TTC549 (cell line): ENCODE data around the gene MAN2B2.
"Not testable (repeated sequence)": the region's sequence is repeated elsewhere in the genome, so short reads cannot be mapped to it uniquely, and the experiment has no call there.

Experiments used
- FAIRE-seq: peaks from 2 replicates; lab custom pipeline; 2012; peaks lifted over from hg19 to GRCh38; lab: Jason Lieb, UNC

Gene MAN2B2

DNA sequence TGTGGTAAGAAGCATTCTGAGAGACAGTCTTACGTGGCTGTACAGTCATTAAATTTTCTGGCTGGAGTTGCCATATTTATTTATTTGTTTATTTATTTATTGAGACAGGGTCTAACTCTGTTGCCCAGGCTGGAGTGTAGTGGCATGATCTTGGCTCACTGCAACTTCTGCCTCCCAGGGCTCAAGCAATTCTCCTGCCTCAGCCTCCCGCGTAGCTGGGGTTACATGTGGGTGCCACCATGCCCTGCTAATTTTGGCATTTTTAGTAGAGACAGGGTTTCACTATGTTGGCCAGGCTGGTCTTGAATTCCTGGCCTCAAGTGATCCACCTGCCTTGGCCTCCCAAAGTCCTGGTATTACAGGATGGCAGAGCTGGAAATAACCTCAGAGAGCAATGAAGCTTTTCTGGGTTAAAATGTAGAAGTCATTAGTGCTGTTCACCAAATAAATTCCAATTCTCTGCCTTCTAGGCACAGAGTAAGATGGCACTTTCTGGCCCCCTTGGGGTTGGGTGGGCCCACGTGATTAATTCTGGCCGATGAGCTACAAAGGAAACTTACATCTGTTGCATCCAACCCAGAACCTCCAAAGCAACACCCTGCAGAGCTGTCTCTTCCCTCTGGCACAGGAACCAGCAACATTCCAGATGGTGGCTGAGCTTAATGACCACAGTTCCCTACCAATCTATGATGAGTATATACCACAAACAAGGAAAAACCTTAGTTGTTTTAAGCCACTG, 70.0 kb downstream of the MAN2B2 start:
- FAIRE-seq = no peak

DNA sequence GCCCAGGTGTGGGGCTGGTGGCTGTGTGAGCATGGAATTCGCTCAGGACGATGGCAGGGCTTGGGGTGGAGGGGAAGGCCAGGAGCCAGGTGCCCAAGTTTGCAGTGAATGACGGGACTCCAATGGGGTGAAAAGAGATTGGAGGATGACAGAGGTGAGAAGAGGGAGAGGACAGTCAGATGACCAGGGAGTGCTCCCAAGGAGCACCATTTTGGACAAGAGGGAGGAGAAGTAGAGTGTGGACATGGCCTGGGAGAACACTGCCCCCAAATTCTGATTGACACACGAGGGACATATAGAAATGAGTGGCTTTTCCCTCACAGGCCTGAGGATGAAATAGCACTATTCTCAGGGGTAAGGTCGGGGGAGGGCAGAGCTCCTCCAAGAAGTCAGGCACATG, 72.2 kb downstream of the MAN2B2 start:
- FAIRE-seq = no peak

GRCh38 chr4:6647582-6648230, 72.7 kb downstream of the MAN2B2 start:
- FAIRE-seq = no peak

- no peak for FAIRE-seq
Observed at GRCh38 chr4:6649216-6649615, 74.2 kb downstream of the MAN2B2 start.

- FAIRE-seq = not testable (repeated sequence)
Observed at GRCh38 chr4:6654211-6654610, 79.2 kb downstream of the MAN2B2 start.

DNA sequence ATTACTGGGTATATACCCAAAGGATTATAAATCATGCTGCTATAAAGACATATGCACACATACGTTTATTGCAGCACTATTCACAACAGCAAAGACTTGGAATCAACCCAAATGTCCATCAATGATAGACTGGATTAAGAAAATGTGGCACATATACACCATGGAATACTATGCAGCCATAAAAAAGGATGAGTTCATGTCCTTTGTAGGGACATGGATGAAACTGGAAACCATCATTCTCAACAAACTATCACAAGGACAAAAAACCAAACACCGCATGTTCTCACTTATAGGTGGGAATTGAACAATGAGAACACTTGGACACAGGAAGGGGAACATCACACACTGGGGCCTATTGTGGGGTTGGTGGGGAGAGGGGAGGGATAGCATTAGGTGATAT, 80.3 kb downstream of the MAN2B2 start:
- FAIRE-seq = not testable (repeated sequence)

DNA sequence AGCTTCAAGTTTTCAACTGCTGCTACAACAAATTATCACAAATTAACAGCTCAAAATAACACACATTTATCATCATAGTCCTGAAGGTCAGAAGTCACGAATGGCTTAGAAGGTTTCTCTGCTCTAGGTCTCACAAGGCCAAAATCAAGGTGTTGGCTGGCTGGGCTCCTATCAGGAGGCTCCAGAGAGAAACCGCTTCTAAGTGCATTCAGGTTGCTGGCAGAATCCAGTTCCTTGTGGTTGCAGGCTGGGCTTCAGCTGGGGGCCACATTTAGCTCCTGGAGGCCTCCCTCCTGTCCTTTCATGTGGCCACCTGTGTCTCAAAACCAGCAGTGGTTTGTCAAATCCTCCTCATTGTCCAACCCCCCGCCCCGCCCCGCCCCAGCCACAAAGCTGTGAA, 80.9 kb downstream of the MAN2B2 start:
- FAIRE-seq = no peak

GRCh38 chr4:6657242-6658208, 82.5 kb downstream of the MAN2B2 start:
- no peak for FAIRE-seq

DNA sequence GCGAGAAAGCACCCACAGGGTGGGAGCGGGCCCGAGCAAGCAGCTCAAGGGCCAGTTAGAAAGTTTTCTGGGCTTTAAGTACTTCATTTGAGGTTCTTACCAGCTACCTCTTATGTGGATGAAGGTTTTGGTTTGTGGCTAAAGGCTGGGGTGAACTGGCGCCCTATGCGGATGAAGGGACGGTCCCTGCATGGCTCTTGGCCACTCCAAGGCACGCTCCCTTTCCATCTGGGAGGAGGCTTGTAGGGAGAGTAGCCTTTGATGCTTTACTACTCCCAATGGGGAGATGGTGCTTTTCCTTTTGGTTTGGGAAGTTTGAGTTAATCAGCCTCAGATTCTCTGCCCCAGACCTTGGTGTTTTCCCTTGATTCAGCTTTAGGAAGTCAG, 83.2 kb downstream of the MAN2B2 start:
- FAIRE-seq = no peak

DNA sequence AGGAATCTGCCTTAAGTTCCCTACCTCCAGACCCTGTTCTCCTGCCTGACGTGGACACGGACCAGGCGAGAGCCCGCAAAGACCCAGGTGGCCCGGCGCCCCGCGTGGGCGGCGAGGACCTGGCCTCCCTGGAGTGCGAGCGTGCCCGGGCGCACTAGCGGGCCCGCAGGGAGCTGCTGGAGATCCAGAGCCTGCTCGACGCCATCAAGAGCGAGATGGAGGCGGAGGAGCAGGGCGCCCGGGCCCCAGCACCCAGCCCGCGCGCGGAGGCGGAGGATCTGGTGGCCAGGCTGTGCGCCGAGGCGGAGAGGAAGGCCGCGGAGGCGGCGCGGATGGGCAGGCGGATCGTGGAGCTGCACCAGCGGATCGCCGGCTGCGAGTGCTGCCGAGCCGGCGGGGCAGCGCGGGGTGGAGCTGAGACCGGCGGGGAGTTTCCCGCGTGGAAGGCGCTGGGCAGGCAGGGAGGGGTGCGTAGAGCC, 83.6 kb downstream of the MAN2B2 start:
- no peak for FAIRE-seq

DNA sequence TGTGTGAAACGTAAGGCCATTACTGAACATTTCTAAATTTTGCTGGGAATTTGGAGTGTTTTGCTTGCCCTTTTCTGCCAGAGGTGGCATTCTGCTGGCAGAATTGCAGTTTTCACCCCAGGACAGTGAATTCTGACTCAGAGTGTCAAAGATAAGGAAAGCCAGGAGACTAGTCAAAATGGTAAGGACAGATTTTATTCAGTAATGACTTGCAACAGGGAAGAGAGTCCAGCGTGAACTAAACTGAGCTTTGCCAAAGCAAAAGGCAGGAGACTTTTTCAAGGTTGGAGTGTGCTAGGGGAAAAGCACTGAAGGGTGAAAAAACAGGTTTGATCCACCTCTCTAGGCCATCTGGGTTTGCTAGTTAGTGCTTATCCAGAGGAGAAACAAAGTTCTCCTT, 84.9 kb downstream of the MAN2B2 start:
- no peak for FAIRE-seq

DNA sequence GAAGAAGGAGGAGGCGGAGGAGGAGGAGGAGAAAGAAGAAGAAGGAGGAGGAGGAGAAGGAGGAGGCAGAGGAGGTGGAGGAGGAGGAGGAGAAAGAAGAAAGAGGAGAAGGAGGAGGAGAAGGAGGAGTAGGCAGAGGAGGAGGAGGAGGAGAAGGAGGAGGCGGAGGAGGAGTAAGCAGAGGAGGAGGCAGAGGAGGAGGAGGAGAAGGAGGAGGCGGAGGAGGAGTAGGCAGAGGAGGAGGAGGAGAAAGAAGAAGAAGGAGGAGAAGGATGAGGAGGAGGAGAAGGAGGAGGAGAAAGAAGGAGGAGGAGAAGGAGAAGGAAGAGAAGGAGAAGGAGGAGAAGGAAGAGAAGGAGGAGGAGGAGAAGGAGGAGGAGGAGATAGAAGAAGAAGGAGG, 85.4 kb downstream of the MAN2B2 start:
- no peak for FAIRE-seq

DNA sequence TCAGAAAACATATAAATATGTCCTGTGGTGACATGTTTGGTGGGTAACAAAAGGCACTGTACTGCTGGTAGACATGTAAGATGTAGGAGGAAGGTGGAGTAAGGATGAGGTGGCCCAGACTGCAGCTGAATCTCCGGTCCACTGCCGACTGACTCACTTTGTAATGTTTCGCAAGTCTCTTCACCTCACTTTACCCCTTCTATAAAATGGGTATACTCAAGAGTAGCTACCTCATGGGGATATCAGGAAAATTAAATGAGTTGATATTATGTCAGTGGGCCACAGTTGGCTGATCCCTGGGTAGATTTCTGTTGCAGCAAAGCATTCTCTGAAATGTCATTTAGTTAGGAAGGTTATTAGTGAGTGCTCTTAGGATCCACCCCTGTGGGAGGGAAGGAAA, 87.6 kb downstream of the MAN2B2 start:
- FAIRE-seq = no peak

DNA sequence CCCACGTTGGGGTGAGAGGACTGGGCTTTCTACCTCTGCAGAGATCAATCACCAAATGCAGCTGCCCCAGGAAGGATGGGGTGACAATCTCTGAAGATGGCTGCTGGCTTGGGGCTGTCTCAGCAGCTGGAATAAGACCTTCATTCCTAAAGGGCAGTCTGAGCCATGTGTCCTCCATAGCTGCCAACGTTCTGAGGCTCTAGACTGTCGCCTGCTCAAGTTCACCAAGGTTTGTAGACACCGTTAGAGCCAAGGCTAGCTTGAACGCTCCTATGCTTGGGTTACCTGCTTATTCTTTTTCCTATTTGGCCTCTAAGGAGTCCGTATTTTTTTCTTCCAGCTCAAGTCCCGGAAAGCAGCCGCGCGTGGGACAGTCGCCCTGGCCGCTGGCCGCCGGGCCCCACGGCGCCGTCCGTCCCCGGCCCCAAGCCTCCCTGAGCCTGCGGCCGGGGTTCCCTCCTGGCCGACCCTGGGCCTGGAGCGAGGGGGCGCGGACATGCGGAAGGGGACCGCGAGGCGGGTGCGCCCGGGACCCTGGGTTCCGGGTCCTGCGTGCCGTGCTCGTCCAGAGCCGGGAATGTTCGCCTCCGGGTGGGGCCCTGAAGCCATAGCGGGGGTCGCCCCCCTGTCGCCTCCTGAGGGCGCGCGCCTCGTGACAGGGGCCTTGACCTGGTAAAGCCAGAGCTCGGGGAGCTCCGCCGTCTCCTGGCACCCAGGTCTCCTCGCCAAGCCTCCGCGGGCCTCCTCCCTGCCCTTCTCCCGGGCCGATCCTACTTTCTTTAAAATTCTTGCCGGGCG, 88.8 kb downstream of the MAN2B2 start:
- no peak for FAIRE-seq

DNA sequence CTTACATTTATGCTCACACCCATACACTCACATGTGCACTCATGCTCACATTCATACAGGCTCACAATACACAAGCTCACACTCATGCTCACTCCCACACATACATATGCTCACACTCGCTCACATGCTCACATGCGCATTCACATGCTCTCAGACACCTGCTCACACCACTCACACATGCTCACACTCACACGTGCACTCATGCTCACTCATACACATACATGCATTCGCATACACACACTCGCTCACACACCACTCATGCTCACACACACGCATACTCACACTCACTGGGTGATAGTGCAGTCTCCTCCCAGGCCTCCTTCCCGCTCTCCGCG, 90.3 kb downstream of the MAN2B2 start:
- no peak for FAIRE-seq

- FAIRE-seq = no peak
Observed at GRCh38 chr4:6668391-6668790, 93.4 kb downstream of the MAN2B2 start.

DNA sequence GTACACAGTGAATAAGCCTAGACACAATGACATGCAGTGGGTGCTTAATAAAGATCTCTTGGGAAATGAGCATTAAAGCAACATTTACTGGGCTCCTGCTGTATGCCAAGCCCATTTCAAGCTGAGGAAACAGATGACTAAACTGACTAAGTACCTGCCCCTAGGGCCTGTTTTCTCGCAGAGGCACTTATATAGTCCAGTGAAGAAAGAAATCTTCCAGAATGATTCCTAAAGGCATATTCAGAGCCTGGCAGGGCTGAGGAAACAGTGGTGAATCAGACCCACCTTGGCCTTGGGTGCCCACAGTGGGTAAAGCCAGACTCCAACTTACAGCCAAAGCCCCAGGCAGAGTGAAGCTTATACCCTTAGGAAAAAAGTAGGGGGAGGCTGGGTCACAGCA, 96.7 kb downstream of the MAN2B2 start:
- FAIRE-seq = no peak

- FAIRE-seq = no peak
Observed at GRCh38 chr4:6672131-6672530, 97.1 kb downstream of the MAN2B2 start.

GRCh38 chr4:6672541-6673190, 97.7 kb downstream of the MAN2B2 start:
- FAIRE-seq = not testable (repeated sequence)
